HepG2 (cell line): ENCODE measurements around the gene DHRS4L2. TPM values are rescaled to one million over a fixed set of nuclear protein-coding genes. Genes with fewer than 3 reads are reported as not detected.
A peak's percentile ranks its signal among the peaks of the same experiment; 100 is the strongest.
"Not testable (repeated sequence)": the region's sequence is repeated elsewhere in the genome, so short reads cannot be mapped to it uniquely, and the experiment has no call there.

Experiments
- FOSL2 ChIP-seq: sonication (generic); formaldehyde crosslinking; IDR thresholded peaks from 2 replicates; pipeline ENCODE4 v1.4.0; 2020; ENCODE audit warnings: missing genetic modification reagents
- IRF1 ChIP-seq: sonication (generic); formaldehyde crosslinking; IDR thresholded peaks from 2 replicates; pipeline ENCODE4 v1.4.0; 2020; ENCODE audit warnings: low read depth, mild to moderate bottlenecking, missing genetic modification reagents
- KLF15 ChIP-seq: sonication (generic); formaldehyde crosslinking; IDR thresholded peaks from 2 replicates; pipeline ENCODE4 v1.8.1; 2023; ENCODE audit warnings: borderline replicate concordance, mild to moderate bottlenecking, inconsistent platforms, missing genetic modification reagents, mixed read lengths
- MIXL1 ChIP-seq: IDR thresholded peaks from 2 replicates; pipeline ENCODE4 v1.6.1; 2016
- MLX ChIP-seq: IDR thresholded peaks from 2 replicates; pipeline ENCODE4 v1.6.1; 2016
- PAX8 ChIP-seq: sonication (generic); formaldehyde crosslinking; IDR thresholded peaks from 2 replicates; pipeline ENCODE4 v1.8.0; 2022; ENCODE audit warnings: mild to moderate bottlenecking, missing genetic modification reagents, borderline replicate concordance
- RCOR2 ChIP-seq: IDR thresholded peaks from 2 replicates; pipeline ENCODE4 v1.6.1; 2016; ENCODE audit warnings: missing biosample characterization, missing genetic modification reagents
- SNAPC5 ChIP-seq: sonication (generic); formaldehyde crosslinking; IDR thresholded peaks from 2 replicates; pipeline ENCODE4 v1.8.1; 2023; ENCODE audit warnings: mild to moderate bottlenecking, missing genetic modification reagents, borderline replicate concordance
- TARDBP ChIP-seq: sonication (generic); formaldehyde crosslinking; IDR thresholded peaks from 2 replicates; pipeline ENCODE4 v1.8.0; 2022; ENCODE audit warnings: mild to moderate bottlenecking, missing genetic modification reagents
- TEF ChIP-seq: sonication (generic); formaldehyde crosslinking; IDR thresholded peaks from 2 replicates; pipeline ENCODE4 v1.5.0; 2020; ENCODE audit warnings: missing genetic modification reagents
- THAP7 ChIP-seq: sonication (generic); formaldehyde crosslinking; IDR thresholded peaks from 2 replicates; pipeline ENCODE4 v1.8.1; 2023; ENCODE audit warnings: mild to moderate bottlenecking, missing genetic modification reagents
- ZFYVE20 ChIP-seq: sonication (generic); formaldehyde crosslinking; IDR thresholded peaks from 2 replicates; pipeline ENCODE4 v1.8.0; 2023; ENCODE audit warnings: low read depth, mild to moderate bottlenecking, moderate library complexity, missing genetic modification reagents, borderline replicate concordance
- ZHX2 ChIP-seq, 2 experiments: sonication (generic) in 1 of 2; formaldehyde crosslinking in 1 of 2; IDR thresholded peaks; 2 replicates each; pipeline versions ENCODE4 v1.6.1 to v1.9.0; 2014 to 2022; ENCODE audit warnings: antibody characterized with exemption in 1 of 2, borderline replicate concordance in 1 of 2, inconsistent platforms in 1 of 2, low read depth in 1 of 2, missing genetic modification reagents in 1 of 2
- ZNF256 ChIP-seq: sonication (generic); formaldehyde crosslinking; conservative IDR thresholded peaks from 2 replicates; pipeline ENCODE4 v1.4.0; 2020; ENCODE audit warnings: missing genetic modification reagents
- polyA plus RNA-seq, 8 experiments: library from polyadenylated mRNA; depleted of rRNA in 3 of 8; stranded (reverse) in 7 of 8; unstranded in 1 of 8; fragments of >200 nt; fragmentation: Illumina TruSeq in 4 of 8; extraction: Trizol in 4 of 8; gene quantifications; 2 replicates each; pipeline versions ENCODE4 v1.2.1 to v1.2.3, GENCODE V29; 2011 to 2016; ENCODE audit warnings: low read depth in 4 of 8, missing spikeins in 1 of 8, mixed read lengths in 1 of 8; ENCODE audit not compliant: insufficient read depth in 1 of 8
- total RNA-seq, 5 experiments: library from RNA; depleted of rRNA; stranded (reverse); fragments of >200 nt; fragmentation: Illumina TruSeq; extraction: Trizol; gene quantifications; 2 replicates each; pipeline ENCODE4 v1.2.3, GENCODE V29; 2016; ENCODE audit warnings: low read depth in 1 of 5

DHRS4L2 gene
- total and polyA plus RNA-seq, 2 of the 13 experiments (the other 11 are each of a cell fraction or from before 2014, with no cell fraction given), result 24.7 to 38.2 TPM

GRCh38 chr14:23969481-23970282 lies 19.0 kb upstream of the DHRS4L2 start (continued):
- TF ChIP-seq TEF (CRISPR knock-in tag), result peak; percentile 74; the same call in 1 of the 2 replicates
- TF ChIP-seq THAP7 (CRISPR knock-in tag), result peak; percentile 46; the same call in 1 of the 2 replicates
- peak; percentile 41; the same call in 1 of the 2 replicates for TF ChIP-seq TARDBP (CRISPR knock-in tag)
- peak; percentile 90; the same call in 1 of the 2 replicates for TF ChIP-seq KLF15
- TF ChIP-seq ZFYVE20 (CRISPR knock-in tag), result peak; percentile 88; the same call in 1 of the 2 replicates
- TF ChIP-seq IRF1 (CRISPR knock-in tag), result 0 out of 2 replicates have a peak, but pooled peaks have one; percentile 51
- 0 out of 2 replicates have a peak, but pooled peaks have one; percentile 30 for TF ChIP-seq SNAPC5 (CRISPR knock-in tag)
- TF ChIP-seq ZNF256 (CRISPR knock-in tag), result peak; percentile 39; the same call in 1 of the 2 replicates
- not testable (repeated sequence) for TF ChIP-seq ZHX2 (IDR thresholded peaks at IDR 0.05; ENCODE audit: low read depth)
- peak; percentile 60; the same call in 1 of the 2 replicates for TF ChIP-seq ZHX2 (CRISPR knock-in tag; IDR thresholded peaks at IDR 0.05; ENCODE audit: borderline replicate concordance)
- 0 out of 2 replicates have a peak, but pooled peaks have one; percentile 44 for TF ChIP-seq RCOR2 (CRISPR knock-in tag)
- peak; percentile 57 for TF ChIP-seq MLX (CRISPR knock-in tag)
- TF ChIP-seq PAX8 (CRISPR knock-in tag), result peak; percentile 58; the same call in 1 of the 2 replicates
- peak; percentile 53; the same call in 1 of the 2 replicates for TF ChIP-seq FOSL2 (CRISPR knock-in tag)
- TF ChIP-seq MIXL1 (CRISPR knock-in tag), result 0 out of 2 replicates have a peak, but pooled peaks have one; percentile 60
